Glomerular visceral epithelial cell (primary cell): ENCODE data around the gene PHF1.
A peak's percentile ranks its signal among the peaks of the same experiment; 100 is the strongest.
"Not testable (repeated sequence)": the region's sequence is repeated elsewhere in the genome, so short reads cannot be mapped to it uniquely, and the experiment has no call there.

ENCODE experiments used
- DNase-seq: peaks from one replicate; pipeline ENCODE4 v3.0.0-alpha.2; 2016; ENCODE audit errors: extremely low spot score

The PHF1 gene

DNA sequence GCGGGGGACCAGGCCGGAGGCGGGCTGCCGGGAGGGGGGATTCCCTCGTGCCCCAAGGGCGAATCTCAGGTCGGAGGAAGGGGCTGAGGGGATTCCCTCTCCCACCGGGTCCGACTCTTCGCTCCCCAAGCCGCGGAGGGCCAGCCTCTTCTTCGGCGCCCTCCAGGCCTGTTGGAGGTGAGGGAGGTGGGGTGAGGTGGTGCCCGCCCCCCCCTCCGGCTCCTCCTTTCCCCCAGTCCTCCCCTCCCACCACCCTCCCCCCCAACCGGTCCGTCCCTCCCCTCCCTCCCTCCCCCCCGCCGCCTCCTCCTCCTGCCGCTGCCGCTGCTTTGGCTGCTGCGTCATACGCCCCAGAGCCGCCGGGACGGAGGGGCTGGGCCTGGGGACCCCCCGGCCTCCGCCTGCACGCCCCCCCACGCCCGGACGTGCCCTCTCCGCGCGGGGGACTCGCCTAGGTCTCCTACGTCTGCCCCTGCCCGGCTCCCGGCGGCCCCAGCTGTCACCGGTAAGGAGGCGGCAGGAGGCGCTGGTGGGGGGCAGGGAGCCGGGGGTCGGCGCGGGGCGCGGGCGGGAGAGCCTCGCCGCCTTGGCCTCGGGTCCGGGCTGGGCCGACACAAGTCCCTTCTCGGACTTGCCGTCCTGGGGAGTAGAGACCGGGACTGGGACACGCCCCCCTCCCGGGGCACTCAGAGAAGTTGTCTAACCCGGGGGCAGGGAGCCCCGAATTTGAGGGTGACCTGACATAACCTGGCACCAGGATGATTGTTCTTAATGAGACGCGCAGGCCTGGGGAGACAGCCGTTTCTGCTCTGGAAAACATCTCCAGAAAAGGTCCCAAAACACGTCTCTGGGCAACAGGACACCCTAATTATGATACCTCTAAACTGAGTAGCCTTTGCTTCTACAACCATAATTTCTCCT, at the start of gene PHF1:
PHF1 (plus strand) TSS at position 304 of the 921 bp plus-strand sequence. CDS start 1,250 bp downstream, outside the sequence.
- DNase-seq, result peak; percentile 90

DNA sequence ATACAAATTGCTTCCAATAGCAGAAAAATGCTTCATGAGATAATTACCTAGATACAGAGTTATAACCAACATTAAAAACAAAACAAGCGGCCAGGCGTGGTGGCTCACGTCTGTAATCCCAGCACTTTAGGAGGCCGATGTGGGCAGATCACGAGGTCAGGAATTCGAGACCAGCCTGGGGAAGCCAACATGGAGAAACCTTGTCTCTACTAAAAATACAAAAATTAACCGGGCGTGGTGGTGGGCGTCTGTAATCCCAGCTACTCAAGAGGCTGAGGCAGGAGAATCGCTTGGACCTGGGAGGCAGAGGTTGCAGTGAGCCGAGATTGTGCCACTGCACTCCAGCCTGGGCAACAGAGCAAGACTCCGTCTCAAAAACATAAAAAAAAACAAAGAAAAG, 47.3 kb upstream of the PHF1 start:
- DNase-seq, result not testable (repeated sequence)

DNA sequence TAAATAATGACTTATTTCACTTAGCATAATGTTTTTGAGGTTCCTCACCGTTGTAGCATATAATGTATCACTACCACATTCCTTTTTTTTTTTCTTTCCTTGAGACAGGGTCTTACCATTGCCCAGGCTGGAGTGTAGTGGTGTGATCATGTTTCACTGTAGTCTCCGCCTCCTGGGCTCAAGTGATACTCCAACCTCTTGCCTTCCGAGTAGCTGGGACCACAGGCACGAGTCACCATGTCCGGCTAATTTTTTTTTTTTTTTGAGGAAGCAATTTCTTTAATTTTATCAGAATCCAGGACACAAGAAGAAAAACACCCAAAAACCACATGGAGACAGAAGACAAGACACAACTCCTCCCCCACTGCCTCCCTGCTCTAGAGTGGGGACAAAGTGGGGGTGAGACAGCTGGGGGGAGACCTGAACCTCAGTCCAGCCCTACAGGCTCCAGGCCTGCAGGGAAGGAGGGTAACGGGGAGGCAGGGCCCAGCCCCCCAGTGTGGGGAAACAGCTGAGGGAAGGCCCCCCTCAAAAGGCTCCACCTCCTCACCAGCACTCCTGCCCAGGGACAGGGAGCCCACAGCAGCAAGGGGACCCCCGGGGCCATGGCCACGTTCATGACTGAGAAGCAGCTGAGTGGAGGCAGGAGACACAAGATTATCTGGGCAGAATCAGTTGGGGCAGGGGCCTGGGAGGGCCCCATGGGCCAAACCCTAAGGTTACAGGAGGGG, 46.2 kb upstream of the PHF1 start:
- peak; percentile 60 for DNase-seq

DNA sequence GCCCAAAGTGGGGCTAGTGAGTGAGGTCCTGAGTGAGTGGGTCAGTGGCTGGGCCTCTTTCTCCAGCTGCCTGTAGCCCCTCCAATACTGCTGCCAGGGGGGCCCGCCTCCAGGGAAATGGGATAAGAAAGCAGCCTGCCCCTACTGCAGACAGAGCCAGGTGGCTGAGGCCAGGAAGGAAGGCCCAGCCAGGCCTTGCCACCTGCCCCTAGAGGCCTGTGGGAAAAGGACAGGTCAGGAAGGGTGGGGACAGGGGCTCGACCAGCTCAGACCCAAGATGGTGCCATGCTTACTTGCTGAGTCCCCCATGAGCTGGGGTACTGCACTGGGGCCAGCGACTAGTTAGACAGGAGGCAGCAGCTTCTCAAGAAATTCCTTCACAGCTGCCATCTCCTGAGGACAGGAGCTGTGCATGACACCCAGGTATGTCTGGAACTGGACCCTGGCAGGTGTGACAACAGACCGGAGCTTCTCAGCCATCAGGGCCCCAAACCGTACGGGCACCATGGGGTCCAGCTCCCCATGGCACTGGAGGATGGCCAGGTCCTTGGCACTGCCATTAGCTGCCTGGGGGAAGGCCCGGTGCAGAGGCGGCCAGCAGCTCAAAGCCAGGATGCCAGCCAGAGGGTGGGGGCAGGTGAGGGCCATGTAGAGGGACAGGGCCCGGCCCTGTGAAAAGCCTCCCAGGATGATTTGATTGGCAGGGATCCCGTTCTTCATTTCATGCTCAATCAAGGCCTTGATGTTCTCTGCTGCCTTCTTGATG, 45.4 kb upstream of the PHF1 start:
- not testable (repeated sequence) for DNase-seq

DNA sequence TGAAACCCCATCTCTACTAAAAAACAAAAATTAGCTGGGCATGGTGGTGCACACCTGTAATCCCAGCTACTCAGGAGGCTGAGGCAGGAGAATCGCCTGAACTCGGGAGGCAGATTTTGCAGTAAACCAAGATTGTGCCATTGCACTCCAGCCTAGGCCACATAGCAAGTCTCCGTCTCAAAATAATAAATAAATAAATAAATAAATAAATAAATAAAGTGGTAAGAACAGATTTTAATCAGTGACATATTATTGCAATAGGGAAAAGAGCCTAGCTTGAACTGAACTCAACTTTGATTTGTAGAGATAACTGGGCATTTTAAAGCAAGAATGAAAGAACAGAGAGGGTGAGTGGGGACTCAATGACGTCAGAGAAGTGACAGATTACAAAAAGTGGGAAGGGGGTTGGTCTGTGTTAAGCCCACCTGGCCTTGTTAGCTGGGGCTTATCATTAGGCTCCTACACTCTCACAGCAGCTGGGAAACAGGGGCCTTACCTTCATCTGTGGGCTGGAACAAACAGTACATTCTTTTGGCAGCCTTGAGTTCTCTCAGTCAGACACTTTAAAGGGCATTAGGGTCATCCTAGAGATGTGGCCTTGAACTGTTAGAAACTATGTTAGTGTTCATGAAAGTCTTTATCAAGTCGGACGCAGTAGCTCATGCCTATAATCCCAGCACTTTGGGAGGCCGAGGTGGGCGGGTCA, 43.7 kb upstream of the PHF1 start:
- no peak for DNase-seq

DNA sequence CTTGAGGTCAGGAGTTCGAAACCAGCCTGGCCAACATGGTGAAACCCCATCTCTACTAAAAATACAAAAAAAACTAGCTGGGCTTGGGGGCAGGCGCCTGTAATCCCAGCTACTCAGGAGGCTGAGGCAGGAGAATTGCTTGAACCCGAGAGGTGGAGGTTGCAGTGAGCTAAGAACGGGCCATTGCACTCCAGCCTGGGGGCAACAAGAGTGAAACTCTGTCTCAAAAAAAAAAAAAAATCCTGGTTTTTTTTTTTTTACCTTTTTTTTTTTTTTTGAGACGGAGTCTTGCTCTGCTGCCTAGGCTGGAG, 43.1 kb upstream of the PHF1 start:
- not testable (repeated sequence) for DNase-seq

DNA sequence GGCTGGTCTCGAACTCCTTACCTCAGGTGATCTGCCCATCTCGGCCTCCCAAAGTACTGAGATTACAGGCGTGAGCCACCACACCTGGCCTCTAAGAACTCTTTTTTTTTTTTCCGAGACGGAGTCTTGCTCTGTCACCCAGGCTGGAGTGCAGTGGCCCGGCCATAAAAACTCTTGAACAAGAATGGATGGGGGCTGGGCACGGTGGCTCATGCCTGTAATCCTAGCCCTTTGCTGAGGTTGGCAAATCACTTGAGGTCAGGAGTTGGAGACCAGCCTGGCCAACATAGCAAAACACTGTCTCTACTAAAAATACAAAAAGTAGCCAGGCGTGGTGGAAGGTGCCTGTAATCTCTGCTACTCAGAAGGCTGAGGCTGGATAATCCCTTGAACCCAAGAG, 38.9 kb upstream of the PHF1 start:
- DNase-seq, result not testable (repeated sequence)

DNA sequence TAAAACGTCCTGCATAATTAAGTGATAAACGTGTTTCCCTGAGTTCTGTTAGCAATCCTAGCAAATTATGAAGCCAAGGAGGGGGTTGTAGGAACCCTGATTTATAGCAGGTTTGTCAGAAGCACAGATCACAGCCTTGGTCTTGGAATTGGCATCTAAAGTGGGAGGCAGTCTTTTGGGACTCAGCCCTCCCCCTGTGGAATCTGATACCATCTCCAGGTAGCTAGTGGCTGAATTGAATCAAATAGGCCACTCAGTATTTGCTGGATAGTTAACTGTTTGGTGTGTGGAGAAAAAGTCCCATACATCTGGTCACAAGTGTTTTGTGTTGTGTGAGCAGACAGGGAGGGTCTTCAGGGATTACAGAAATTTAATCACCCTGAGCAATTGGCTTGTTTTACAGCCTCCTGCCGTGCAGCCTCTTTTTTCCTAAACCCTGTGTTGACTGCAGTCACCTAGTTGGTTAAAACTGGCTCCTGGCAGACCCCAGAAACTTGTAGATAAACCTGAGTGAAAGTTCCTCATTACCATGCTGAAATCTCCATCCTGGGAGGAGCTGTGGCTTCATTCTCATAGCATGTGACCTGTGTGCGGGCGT, 38.2 kb upstream of the PHF1 start:
- DNase-seq, result no peak

DNA sequence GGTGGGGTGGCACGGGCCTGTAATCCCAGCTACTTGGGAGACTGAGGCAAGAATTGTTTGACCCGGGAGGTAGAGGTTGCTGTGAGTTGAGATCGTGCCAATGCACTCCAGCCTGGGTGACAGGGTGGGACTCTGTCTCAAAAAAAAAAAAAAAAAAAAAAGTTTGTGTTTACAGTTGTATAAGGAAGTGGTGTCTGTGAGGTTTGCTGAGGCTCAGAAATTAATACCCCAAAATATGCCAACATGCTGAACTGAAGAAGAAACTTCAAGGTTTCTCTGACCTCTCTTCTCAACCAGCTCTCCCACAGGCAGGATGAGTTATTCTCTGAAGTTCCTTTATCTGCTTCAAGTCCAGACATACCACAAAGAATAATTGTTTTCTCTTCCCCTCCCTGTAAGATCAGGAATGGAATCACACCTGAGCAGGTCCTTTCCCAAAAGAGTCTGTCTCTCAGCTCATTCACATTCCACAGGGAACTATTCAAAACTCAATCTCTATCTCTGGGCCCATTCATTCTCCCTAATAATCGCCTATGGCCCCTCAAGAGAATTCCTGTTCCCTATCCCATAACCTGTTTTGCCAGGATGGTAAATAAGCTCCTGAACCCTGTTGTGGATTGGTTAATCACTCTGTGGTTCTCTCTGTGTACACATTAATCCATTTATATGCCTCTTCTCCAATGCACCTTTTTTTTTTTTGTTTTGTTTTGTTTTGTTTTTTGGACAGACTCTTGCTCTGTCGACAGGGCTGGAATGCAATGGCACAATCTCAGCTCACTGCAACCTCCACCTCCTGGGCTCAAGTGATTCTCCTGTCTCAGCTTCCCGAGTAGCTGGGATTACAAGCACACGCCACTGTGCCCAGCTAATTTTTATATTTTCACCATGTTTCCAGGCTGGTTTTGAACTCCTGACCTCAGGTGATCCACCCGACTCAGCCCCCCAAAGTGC, 36.6 kb upstream of the PHF1 start:
- DNase-seq, result no peak

DNA sequence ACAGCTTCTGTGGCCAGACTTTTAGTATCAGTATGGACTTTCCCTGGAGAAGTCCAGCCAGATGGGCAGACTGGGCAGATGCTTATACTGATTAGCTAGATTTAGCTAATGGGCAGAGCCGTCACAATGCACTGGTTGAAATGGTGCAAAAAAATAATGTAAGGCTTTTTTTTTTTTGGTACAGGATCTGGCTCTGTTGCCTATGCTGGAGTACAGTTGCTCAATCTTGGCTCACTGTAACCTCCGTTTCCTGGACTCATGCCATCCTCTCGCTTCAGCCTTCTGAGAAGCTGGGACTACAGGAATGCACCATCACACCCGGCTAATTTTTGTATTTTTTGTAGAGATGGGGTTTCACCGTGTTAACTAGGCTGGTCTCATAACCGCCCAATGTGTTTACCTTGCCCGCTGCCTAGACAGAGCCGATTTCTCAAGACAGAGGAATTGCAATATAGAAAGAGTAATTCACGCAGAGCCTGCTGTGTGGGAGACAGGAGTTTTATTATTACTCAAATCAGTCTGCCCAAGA, 35.6 kb upstream of the PHF1 start:
- peak; percentile 78 for DNase-seq

DNA sequence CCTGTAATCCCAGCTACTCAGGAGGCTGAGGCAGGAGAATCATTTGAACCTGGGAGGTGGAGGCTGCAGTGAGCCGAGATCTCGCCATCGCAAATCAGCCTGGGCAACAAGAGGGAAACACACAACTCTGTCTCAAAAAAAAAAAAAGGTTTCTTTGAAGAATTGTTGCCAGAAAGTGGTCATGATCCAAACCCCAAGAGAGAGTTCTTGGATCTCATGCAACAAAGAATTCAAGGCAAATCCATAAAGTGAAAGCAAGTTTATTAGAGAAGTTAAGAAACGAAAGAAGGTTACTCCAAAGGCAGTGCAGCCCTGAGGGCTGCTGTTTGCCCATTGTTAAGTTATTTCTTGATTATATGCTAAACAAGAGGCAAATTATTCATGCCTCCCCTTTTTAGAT, 33.6 kb upstream of the PHF1 start:
- no peak for DNase-seq

DNA sequence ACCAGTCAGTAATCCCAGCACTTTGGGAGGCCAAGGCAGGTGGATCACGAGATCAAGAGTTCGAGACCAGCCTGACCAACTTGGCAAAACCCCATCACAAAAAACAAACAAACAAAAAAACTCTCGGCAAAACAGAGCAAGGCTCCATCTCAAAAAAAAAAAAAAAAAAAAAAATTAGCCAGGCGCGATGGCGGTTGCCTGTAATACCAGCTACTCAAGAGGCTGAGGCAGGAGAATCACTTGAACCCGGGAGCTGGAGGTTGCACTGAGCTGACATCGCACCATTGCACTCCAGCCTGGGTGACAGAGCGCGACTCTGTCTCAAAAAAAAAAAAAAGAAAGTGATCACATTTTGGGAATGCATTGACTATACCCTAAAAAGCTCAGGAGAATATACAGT, 31.6 kb upstream of the PHF1 start:
- DNase-seq, result not testable (repeated sequence)

DNA sequence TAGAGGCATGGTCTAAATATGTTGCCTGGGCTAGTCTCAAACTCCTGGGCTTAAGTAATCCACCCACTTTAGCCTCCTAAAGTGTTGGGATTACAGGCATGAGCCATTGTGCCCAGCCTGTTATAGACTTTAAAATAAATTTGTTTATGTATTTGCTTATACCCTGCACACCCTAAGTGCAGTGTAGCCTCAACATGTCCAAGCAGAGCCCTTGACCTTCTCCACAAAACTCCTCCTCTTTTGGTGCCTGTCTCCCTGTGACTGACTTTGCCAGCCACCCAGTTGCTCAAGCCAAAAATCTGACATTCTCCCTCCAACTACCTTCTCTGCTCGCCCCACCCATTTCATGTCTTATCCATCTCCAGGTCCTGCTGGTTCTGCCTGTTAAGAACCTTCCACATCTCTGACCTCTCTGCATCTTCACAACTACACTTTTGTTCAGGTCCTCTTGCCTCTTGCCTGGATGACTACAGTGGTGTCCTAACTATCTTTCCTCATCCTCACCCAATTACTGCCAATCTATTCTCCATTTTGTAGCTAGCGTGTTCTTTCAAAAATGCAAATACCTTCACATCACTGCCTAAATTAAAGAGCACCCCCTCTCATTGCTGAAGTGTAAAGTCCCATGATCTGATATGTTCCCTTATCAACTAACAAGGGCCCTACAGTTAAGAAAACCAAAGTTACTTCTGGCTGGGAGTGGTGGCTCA, 30.4 kb upstream of the PHF1 start:
- no peak for DNase-seq

DNA sequence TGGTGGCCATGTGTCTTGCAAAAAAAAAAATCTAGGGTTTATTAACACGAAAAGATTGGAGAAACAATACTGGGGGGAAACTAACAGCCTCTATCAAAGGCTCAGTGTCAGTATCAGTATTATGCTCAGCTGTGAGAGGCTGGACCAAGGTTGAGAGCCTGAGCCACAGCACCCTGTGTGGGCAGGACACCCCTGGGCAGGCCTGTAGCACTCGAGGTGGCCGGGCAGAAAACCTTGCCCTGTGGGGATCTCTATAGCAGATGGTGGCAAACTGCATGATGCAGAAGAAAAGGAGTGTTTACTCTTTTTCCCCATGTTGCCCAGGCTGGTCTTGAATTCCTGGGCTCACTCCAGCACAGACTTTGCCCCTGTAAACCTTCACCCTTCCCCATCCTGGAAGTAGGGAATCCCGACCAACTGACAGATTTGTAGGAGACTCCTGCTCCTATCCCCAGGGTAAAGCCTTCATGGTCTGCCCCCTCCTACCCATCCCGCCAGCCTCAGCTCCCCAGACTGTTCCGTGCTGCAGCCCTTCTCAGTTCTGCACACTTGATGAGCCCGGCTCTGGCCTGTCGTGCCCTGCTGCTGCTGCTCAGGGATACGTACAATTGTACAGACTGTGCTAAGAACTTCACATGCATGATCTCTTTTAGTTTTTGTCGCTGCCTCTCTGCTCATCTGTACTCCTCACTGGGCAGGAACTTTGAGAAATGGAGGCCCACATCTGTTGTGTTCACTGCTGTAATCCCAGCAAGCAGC, 27.2 kb upstream of the PHF1 start:
- no peak for DNase-seq

DNA sequence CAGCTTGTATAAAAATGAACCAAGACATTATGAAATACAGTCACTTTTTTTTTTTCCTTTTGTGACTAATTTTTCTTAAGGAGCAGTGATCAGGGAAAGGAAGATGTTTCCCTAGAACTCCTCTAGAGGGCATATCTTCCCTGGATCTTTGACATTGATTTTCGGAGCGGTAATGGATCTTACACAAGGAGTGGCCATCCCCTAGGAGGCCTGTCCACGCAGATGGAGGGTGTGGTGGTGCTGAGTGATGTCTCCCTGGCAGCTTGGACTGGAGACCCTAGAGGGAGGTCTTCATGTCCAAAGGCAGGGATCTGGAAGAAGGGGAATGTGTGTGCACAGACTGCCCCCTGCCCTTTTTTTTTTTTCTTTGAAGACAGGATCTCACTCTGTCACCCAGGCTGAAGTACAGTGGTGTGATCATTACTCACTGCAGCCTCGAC, 26.2 kb upstream of the PHF1 start:
- DNase-seq, result peak; percentile 53

DNA sequence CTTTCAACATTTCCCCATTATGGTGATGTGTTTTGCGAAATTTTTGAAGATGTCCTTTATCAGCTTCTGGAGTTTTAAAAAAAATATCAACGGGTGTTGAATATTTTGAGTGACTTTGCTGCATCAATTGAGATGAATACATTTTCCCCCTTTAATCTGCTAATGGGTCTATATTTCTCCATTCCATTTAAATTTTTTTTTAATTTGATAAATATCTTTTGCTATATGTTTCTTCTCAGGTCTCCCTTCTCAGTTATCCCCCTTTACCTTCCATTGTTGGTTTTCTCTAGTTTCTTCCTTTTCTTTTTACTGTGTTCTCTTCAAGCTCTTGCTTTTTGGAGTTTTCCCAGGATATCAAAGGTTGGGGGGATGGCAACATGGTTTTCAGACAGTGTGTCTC, 20.6 kb upstream of the PHF1 start:
- no peak for DNase-seq

DNA sequence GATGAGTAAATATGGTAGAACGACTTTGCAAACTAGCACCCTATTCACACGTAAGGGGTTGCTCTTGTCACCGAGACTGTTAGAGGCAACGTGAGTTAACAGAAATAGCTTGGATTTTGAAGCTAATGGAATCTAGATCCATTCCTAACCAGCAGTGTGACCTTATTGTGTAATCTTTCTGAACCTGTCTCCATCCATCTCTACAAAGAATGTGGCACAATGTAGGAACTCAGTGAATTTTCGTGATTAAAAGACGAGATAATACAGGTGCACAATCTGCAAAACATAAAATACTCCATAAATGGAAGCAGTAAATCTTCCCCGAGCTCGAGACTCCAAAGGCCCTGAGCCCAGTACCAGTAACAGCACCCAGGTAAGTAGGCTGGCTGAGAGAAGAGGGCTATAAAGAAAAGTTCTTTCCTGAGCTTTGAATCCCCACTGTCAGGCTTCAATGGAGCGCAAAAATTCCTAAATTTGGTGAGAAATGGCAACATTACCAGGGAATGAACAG, 20.0 kb upstream of the PHF1 start:
- no peak for DNase-seq

DNA sequence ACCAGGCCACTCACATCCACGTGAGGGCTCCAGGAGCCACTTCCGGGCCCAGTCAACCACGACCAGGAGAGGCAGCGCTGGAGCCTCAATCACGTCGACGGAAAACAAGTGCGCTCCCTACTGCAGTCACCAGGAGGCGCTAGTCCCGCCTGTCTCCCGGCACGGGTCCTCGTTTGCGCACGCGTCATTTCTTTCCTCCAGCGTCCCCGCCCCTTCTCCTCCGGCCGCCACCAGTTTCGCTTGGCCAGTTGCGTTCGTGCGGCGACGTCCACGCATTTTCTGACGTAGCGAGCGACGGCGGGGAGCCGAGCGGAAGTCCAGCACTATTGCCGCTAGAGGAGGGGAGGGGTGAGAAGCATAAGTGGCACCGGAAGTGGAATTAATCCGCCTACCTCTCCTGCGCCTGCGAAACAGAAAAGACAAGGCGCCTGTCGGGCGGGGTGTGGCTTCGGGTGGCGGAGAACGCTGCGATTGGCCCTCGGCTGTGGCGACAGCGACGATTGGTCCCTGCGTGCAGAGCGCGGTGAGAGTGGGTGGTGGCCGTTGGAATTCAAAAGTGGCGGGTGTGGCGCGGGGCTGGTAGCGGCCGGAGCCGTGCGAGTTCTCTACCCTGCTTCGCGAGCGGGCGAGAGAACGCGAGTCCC, 19.4 kb upstream of the PHF1 start, which contains the start of gene KIFC1:
KIFC1 (plus strand) TSS at position 546 of the 644 bp plus-strand sequence. CDS start 163 bp downstream, outside the sequence.
- peak; percentile 100 for DNase-seq
